Stomach smooth muscle (tissue), 2 donors: Measurements from ENCODE around the gene CSNK2A1.
A peak's percentile ranks its signal among the peaks of the same experiment; 100 is the strongest.

Experiments used
- H3K27ac ChIP-seq: one replicate; pipeline ENCODE4 v1.7.0; 2013; ENCODE audit warnings: mild to moderate bottlenecking, low read length, inconsistent platforms
- H3K27me3 ChIP-seq, 2 donors: one replicate each; pipeline ENCODE4 v1.7.0; 2013; ENCODE audit warnings: low read length in 2 of 2; ENCODE audit not compliant: insufficient read depth in 2 of 2, control insufficient read depth in 1 of 2
- H3K36me3 ChIP-seq, 2 donors: one replicate each; pipeline ENCODE4 v1.7.0; 2013; ENCODE audit warnings: low read length in 2 of 2; ENCODE audit not compliant: control insufficient read depth in 2 of 2, insufficient read depth in 2 of 2
- H3K4me1 ChIP-seq: one replicate; pipeline ENCODE4 v1.7.0; 2013; ENCODE audit warnings: low read length; ENCODE audit not compliant: control insufficient read depth, insufficient read depth
- H3K4me3 ChIP-seq, 2 donors: one replicate each; pipeline ENCODE4 v1.7.0; 2013; ENCODE audit warnings: low read length in 2 of 2
- H3K9ac ChIP-seq, 2 donors: one replicate each; pipeline ENCODE4 v1.7.0; 2013; ENCODE audit warnings: low read length in 2 of 2, mild to moderate bottlenecking in 1 of 2
- H3K9me3 ChIP-seq, 2 donors: one replicate each; pipeline ENCODE4 v1.7.0; 2013; ENCODE audit warnings: low read length in 2 of 2; ENCODE audit not compliant: control insufficient read depth in 2 of 2
- donor health status: healthy.
- donor health status: Pancreatic carcinoma.

The CSNK2A1 gene

GRCh38 chr20:546353-546752 lies 2.8 kb upstream of the CSNK2A1 start:
- H3K4me3 ChIP-seq, result no peak overlapping the region
- H3K9ac ChIP-seq, result no peak overlapping the region
- H3K27ac ChIP-seq, result no peak overlapping the region
- peaks cover 3 to 4% of the 10 kb centered on the region in 2 donors for H3K27me3 ChIP-seq
- peaks cover 7% of the 10 kb centered on the region for H3K4me1 ChIP-seq
- H3K36me3 ChIP-seq, result no peaks in the 10 kb centered on the region
- H3K9me3 ChIP-seq, result no peaks in the 10 kb centered on the region

GRCh38 chr20:544153-544725 lies 649 bp upstream of the CSNK2A1 start:
- peaks cover 2 to 3% of the 10 kb centered on the region in 2 donors for H3K9me3 ChIP-seq
- H3K36me3 ChIP-seq, result no peaks in the 10 kb centered on the region
- peak overlapping the region; percentile 85 for H3K27ac ChIP-seq
- peak overlapping the region; percentile 20 to 96 for H3K4me3 ChIP-seq
- H3K27me3 ChIP-seq, result no peaks in the 10 kb centered on the region
- peaks cover 10% of the 10 kb centered on the region for H3K4me1 ChIP-seq
- peak overlapping the region; percentile 84 to 89 for H3K9ac ChIP-seq

GRCh38 chr20:542777-543368 lies 717 bp downstream of the CSNK2A1 start:
- H3K36me3 ChIP-seq, result no peaks in the 10 kb centered on the region
- peak overlapping the region; percentile 80 to 96 for H3K4me3 ChIP-seq
- peaks cover 2 to 3% of the 10 kb centered on the region in 2 donors for H3K9me3 ChIP-seq
- peaks cover 10% of the 10 kb centered on the region for H3K4me1 ChIP-seq
- no peaks in the 10 kb centered on the region for H3K27me3 ChIP-seq
- peak overlapping the region; percentile 84 to 92 for H3K9ac ChIP-seq
- peak overlapping the region; percentile 85 for H3K27ac ChIP-seq

- Histone ChIP-seq H3K36me3 (no peaks in the 10 kb centered on the region), H3K9me3 (peaks cover 2 to 3% of the 10 kb centered on the region in 2 donors), H3K27ac (no peak overlapping the region), H3K4me3 (no peak overlapping the region), H3K27me3 (no peaks in the 10 kb centered on the region), H3K9ac (no peak overlapping the region), H3K4me1 (peaks cover 10% of the 10 kb centered on the region)
These were observed 3.0 kb downstream of the CSNK2A1 start for GRCh38 chr20:540391-541201.

- Histone ChIP-seq H3K9ac (no peak overlapping the region), H3K4me3 (peak overlapping the region in 1 of 2 donors; percentile 36), H3K27ac (no peak overlapping the region)
These were observed 3.7 kb downstream of the CSNK2A1 start for GRCh38 chr20:539848-540247.

GRCh38 chr20:539191-539590 lies 4.4 kb downstream of the CSNK2A1 start:
- Histone ChIP-seq H3K9ac (no peak overlapping the region), H3K4me1 (peaks cover 8% of the 10 kb centered on the region), H3K9me3 (peaks cover 2 to 3% of the 10 kb centered on the region in 2 donors), H3K4me3 (no peak overlapping the region), H3K27ac (no peak overlapping the region), H3K36me3 (no peaks in the 10 kb centered on the region), H3K27me3 (no peaks in the 10 kb centered on the region)

More at GRCh38 chr20:539848-540247, 3.7 kb downstream of the CSNK2A1 start:
- peaks cover 10% of the 10 kb centered on the region for H3K4me1 ChIP-seq
- H3K36me3 ChIP-seq, result no peaks in the 10 kb centered on the region
- H3K27me3 ChIP-seq, result no peaks in the 10 kb centered on the region
- peaks cover 2 to 3% of the 10 kb centered on the region in 2 donors for H3K9me3 ChIP-seq

GRCh38 chr20:537983-538382 lies 5.6 kb downstream of the CSNK2A1 start:
- Histone ChIP-seq H3K36me3 (no peaks in the 10 kb centered on the region), H3K9me3 (peaks cover 2 to 3% of the 10 kb centered on the region in 2 donors), H3K9ac (no peak overlapping the region), H3K4me1 (peaks cover 6% of the 10 kb centered on the region), H3K4me3 (no peak overlapping the region), H3K27me3 (no peaks in the 10 kb centered on the region), H3K27ac (no peak overlapping the region)

GRCh38 chr20:536426-537010 lies 7.1 kb downstream of the CSNK2A1 start:
- no peaks in the 10 kb centered on the region for H3K27me3 ChIP-seq
- no peak overlapping the region for H3K27ac ChIP-seq
- H3K36me3 ChIP-seq, result no peaks in the 10 kb centered on the region
- peaks cover 3% of the 10 kb centered on the region for H3K4me1 ChIP-seq
- H3K9me3 ChIP-seq, result peaks cover 2 to 3% of the 10 kb centered on the region in 2 donors
- no peak overlapping the region for H3K9ac ChIP-seq
- H3K4me3 ChIP-seq, result no peak overlapping the region

- Histone ChIP-seq H3K4me3 (no peak overlapping the region), H3K27me3 (no peaks in the 10 kb centered on the region), H3K9me3 (peaks cover 2 to 3% of the 10 kb centered on the region in 2 donors), H3K36me3 (no peaks in the 10 kb centered on the region), H3K4me1 (peaks cover 3% of the 10 kb centered on the region), H3K9ac (no peak overlapping the region), H3K27ac (no peak overlapping the region)
These were observed 7.6 kb downstream of the CSNK2A1 start for GRCh38 chr20:535958-536357.

GRCh38 chr20:533526-533925 lies 10.1 kb downstream of the CSNK2A1 start:
- H3K4me1 ChIP-seq, result no peaks in the 10 kb centered on the region
- H3K27ac ChIP-seq, result no peak overlapping the region
- no peak overlapping the region for H3K9ac ChIP-seq
- H3K36me3 ChIP-seq, result no peaks in the 10 kb centered on the region
- no peak overlapping the region for H3K4me3 ChIP-seq
- H3K9me3 ChIP-seq, result no peaks in the 10 kb centered on the region
- no peaks in the 10 kb centered on the region for H3K27me3 ChIP-seq
